HG03159 (cell line): ENCODE results near the gene EYS.
"Not testable (repeated sequence)": the region's sequence is repeated elsewhere in the genome, so short reads cannot be mapped to it uniquely, and the experiment has no call there.

Experiments used
- ATAC-seq: cut with Tn5 transposase; IDR thresholded peaks from one replicate; pipeline ENCODE4 v1.9.1; 2021; ENCODE audit warnings: mild to moderate bottlenecking, moderate library complexity; ENCODE audit not compliant: unreplicated experiment

The EYS gene

GRCh38 chr6:64505312-64505711 is 1201.7 kb downstream of the EYS start:
- ATAC-seq, result no peak

- no peak for ATAC-seq
Observed at GRCh38 chr6:64504503-64504902, 1202.5 kb downstream of the EYS start.

GRCh38 chr6:64502801-64503200 is 1204.2 kb downstream of the EYS start:
- no peak for ATAC-seq

GRCh38 chr6:64497634-64498033 is 1209.4 kb downstream of the EYS start:
- no peak for ATAC-seq

GRCh38 chr6:64489763-64490162 is 1217.3 kb downstream of the EYS start:
- no peak for ATAC-seq

- ATAC-seq, result no peak
Observed at GRCh38 chr6:64486578-64487351, 1220.3 kb downstream of the EYS start.

- no peak for ATAC-seq
Observed at GRCh38 chr6:64483956-64484499, 1223.0 kb downstream of the EYS start.

- no peak for ATAC-seq
Observed at GRCh38 chr6:64482631-64483030, 1224.4 kb downstream of the EYS start.

GRCh38 chr6:64479134-64479533 is 1227.9 kb downstream of the EYS start:
- ATAC-seq, result no peak

- no peak for ATAC-seq
Observed at GRCh38 chr6:64477391-64477790, 1229.6 kb downstream of the EYS start.

- ATAC-seq, result no peak
Observed at GRCh38 chr6:64476935-64477334, 1230.1 kb downstream of the EYS start.

GRCh38 chr6:64469405-64469804 is 1237.6 kb downstream of the EYS start:
- not testable (repeated sequence) for ATAC-seq

GRCh38 chr6:64467656-64468055 is 1239.4 kb downstream of the EYS start:
- ATAC-seq, result no peak

- no peak for ATAC-seq
Observed at GRCh38 chr6:64459411-64459944, 1247.5 kb downstream of the EYS start.

- ATAC-seq, result not testable (repeated sequence)
Observed at GRCh38 chr6:64448101-64448500, 1258.9 kb downstream of the EYS start.

GRCh38 chr6:64445038-64445437 is 1262.0 kb downstream of the EYS start:
- ATAC-seq, result no peak

- no peak for ATAC-seq
Observed at GRCh38 chr6:64439274-64439673, 1267.8 kb downstream of the EYS start.

- ATAC-seq, result no peak
Observed at GRCh38 chr6:64437996-64438395, 1269.0 kb downstream of the EYS start.

GRCh38 chr6:64429926-64430325 is 1277.1 kb downstream of the EYS start:
- no peak for ATAC-seq

GRCh38 chr6:64428186-64428585 is 1278.8 kb downstream of the EYS start:
- no peak for ATAC-seq

- no peak for ATAC-seq
Observed at GRCh38 chr6:64415926-64416325, 1291.1 kb downstream of the EYS start.

GRCh38 chr6:64411226-64411625 is 1295.8 kb downstream of the EYS start:
- ATAC-seq, result no peak
